HepG2 (cell line): ENCODE results near the gene NPHP4. TPM values are rescaled to one million over a fixed set of nuclear protein-coding genes. Genes with fewer than 3 reads are reported as not detected.

ENCODE experiments used
- ATAC-seq: fragments of 200-7000 bp; cut with Tn5 transposase; 3 replicates; pipeline ENCODE4 v1.9.1; 2020; ENCODE audit warnings: mild to moderate bottlenecking, moderate library complexity
- BruUV-seq: library from RNA; stranded (reverse); fragments of 400-500 nt; replicated peaks from 2 replicates; lab custom pipeline; 2021; lab: Mats Ljungman, UMichigan
- CTCF ChIA-PET: fragments of 300-600 bp; formaldehyde crosslinking; extraction: SDS; loops from one replicate; lab custom pipeline; 2021; ENCODE audit warnings: low total read pairs, inconsistent platforms, low intra/inter-chr PET ratio; lab: Yijun Ruan, JAX
- POLR2A ChIA-PET: fragments of 350-600 bp; sonication (Branson Sonifier 250); formaldehyde crosslinking; loops from one replicate; lab custom pipeline; 2020; ENCODE audit warnings: antibody characterized with exemption, inconsistent platforms; lab: Yijun Ruan, JAX
- DNase-seq: peaks from one replicate; pipeline ENCODE4 v3.0.0-alpha.2; 2015; ENCODE audit warnings: low spot score
- FAIRE-seq: peaks from 3 replicates; lab custom pipeline; 2011; peaks lifted over from hg19 to GRCh38; lab: Jason Lieb, UNC
- H2AFZ ChIP-seq: one replicate; pipeline ENCODE4 v1.6.1; 2011; ENCODE audit warnings: low read length, inconsistent platforms
- H3K27ac ChIP-seq: fragments of 300-600 bp; 3 replicates; pipeline ENCODE4 v1.8.0; 2011; ENCODE audit warnings: mixed run types, mild to moderate bottlenecking, mixed read lengths, low read length, inconsistent platforms; ENCODE audit not compliant: insufficient read depth; ENCODE audit errors: extremely low read length
- H3K27me3 ChIP-seq, 2 experiments: fragments of 200-600 bp in 1 of 2; 2 replicates in 1 of 2; 3 replicates in 1 of 2; pipeline versions ENCODE4 v1.6.0 to v1.8.0; 2011; ENCODE audit warnings: low read length in 2 of 2, mild to moderate bottlenecking in 2 of 2, moderate library complexity in 2 of 2, inconsistent platforms in 1 of 2; ENCODE audit not compliant: insufficient read depth in 2 of 2, control insufficient read depth in 1 of 2
- H3K36me3 ChIP-seq, 2 experiments: fragments of 200-600 bp in 1 of 2; replicated peaks in 1 of 2; 2 replicates in 1 of 2; 3 replicates in 1 of 2; pipeline versions ENCODE4 v1.5.1 to v1.8.0; 2011; ENCODE audit warnings: low read length in 2 of 2, inconsistent platforms in 1 of 2; ENCODE audit not compliant: insufficient read depth in 2 of 2, control insufficient read depth in 1 of 2
- H3K4me1 ChIP-seq: 2 replicates; pipeline ENCODE4 v1.5.1; 2012; ENCODE audit warnings: low read length, inconsistent platforms; ENCODE audit not compliant: insufficient read depth
- H3K4me2 ChIP-seq: 2 replicates; pipeline ENCODE4 v1.6.0; 2011; ENCODE audit warnings: low read depth, low read length, inconsistent platforms
- H3K4me3 ChIP-seq, 3 experiments: fragments of 200-600 bp in 1 of 3; sonication (generic), shearing (Covaris generic) in 1 of 3; replicated peaks in 1 of 3; 2 replicates each; pipeline ENCODE4 v1.5.1; 2011 to 2016; ENCODE audit warnings: low read length in 3 of 3, inconsistent platforms in 2 of 3, low read depth in 2 of 3, mild to moderate bottlenecking in 2 of 3, control low read depth in 1 of 3, mixed read lengths in 1 of 3; ENCODE audit not compliant: insufficient read depth in 1 of 3
- H3K79me2 ChIP-seq: one replicate; pipeline ENCODE4 v1.6.1; 2011; ENCODE audit warnings: low read length, inconsistent platforms; ENCODE audit not compliant: insufficient read depth
- H3K9ac ChIP-seq: 2 replicates; pipeline ENCODE4 v1.6.0; 2011; ENCODE audit warnings: mild to moderate bottlenecking, low read depth, low read length, inconsistent platforms; ENCODE audit not compliant: insufficient read depth
- H3K9me3 ChIP-seq: 2 replicates; pipeline ENCODE4 v1.5.1; 2012; ENCODE audit warnings: mild to moderate bottlenecking, low read length
- H4K20me1 ChIP-seq: 2 replicates; pipeline ENCODE4 v1.6.0; 2011; ENCODE audit warnings: inconsistent platforms, mild to moderate bottlenecking, low read length, moderate library complexity; ENCODE audit not compliant: insufficient read depth
- CREB1 ChIP-seq, 2 experiments: fragments of 450-650 bp in 1 of 2; IDR thresholded peaks; 2 replicates each; pipeline ENCODE4 v1.6.1; 2016 to 2017; ENCODE audit warnings: control low read depth in 1 of 2, mild to moderate bottlenecking in 1 of 2, missing compliant biosample characterization in 1 of 2, missing genetic modification characterization in 1 of 2
- NAIF1 ChIP-seq: sonication (generic); formaldehyde crosslinking; IDR thresholded peaks from 2 replicates; pipeline ENCODE4 v1.5.0; 2020; ENCODE audit warnings: mild to moderate bottlenecking, missing genetic modification reagents, borderline replicate concordance
- ZBTB20 ChIP-seq: sonication (generic); formaldehyde crosslinking; IDR thresholded peaks from 2 replicates; pipeline ENCODE4 v1.8.1; 2023; ENCODE audit warnings: missing genetic modification reagents, low read depth, mild to moderate bottlenecking, borderline replicate concordance
- ZBTB33 ChIP-seq: sonication (generic); formaldehyde crosslinking; IDR thresholded peaks from 2 replicates; pipeline ENCODE4 v1.4.0; 2020; ENCODE audit warnings: missing genetic modification reagents
- ZFP36L1 ChIP-seq: sonication (generic); formaldehyde crosslinking; IDR thresholded peaks from 2 replicates; pipeline ENCODE4 v1.8.0; 2022; ENCODE audit warnings: mild to moderate bottlenecking, missing genetic modification reagents, moderate library complexity
- WGBS: methylation state at CpG from one replicate; pipeline ENCODE4 v1.1.6; 2017; ENCODE audit warnings: low lambda C conversion rate; 5-methylcytosine and 5-hydroxymethylcytosine counted together
- in situ Hi-C: cut with HindIII; loops from 2 replicates; pipeline ENCODE4 v1.10.0; 2017; ENCODE audit warnings: low pct_unique_long_range_greater_than_20kb; ENCODE audit not compliant: extremely low pct_ligation_motif_present
- intact Hi-C: fragments of 100-400 bp; cut with micrococcal nuclease; formaldehyde crosslinking; loops from one replicate; pipeline ENCODE4 v1.10.0; 2022; ENCODE audit not compliant: unreplicated experiment
- polyA plus RNA-seq, 8 experiments: library from polyadenylated mRNA; depleted of rRNA in 3 of 8; stranded (reverse) in 7 of 8; unstranded in 1 of 8; fragments of >200 nt; fragmentation: Illumina TruSeq in 4 of 8; extraction: Trizol in 4 of 8; gene quantifications; 2 replicates each; pipeline versions ENCODE4 v1.2.1 to v1.2.3, GENCODE V29; 2011 to 2016; ENCODE audit warnings: low read depth in 4 of 8, missing spikeins in 1 of 8, mixed read lengths in 1 of 8; ENCODE audit not compliant: insufficient read depth in 1 of 8
- total RNA-seq, 5 experiments: library from RNA; depleted of rRNA; stranded (reverse); fragments of >200 nt; fragmentation: Illumina TruSeq; extraction: Trizol; gene quantifications; 2 replicates each; pipeline ENCODE4 v1.2.3, GENCODE V29; 2016; ENCODE audit warnings: low read depth in 1 of 5
- TF ChIP-seq, protein P1 (sequence below): sonication (generic); formaldehyde crosslinking; IDR thresholded peaks from 2 replicates; pipeline ENCODE4 v1.4.0; 2020; ENCODE audit warnings: missing genetic modification reagents

The NPHP4 gene
- total and polyA plus RNA-seq, 2 of the 13 experiments (the other 11 are each of a cell fraction or from before 2014, with no cell fraction given) = 4.4 to 6.8 TPM

- TF ChIP-seq, protein P1, sequence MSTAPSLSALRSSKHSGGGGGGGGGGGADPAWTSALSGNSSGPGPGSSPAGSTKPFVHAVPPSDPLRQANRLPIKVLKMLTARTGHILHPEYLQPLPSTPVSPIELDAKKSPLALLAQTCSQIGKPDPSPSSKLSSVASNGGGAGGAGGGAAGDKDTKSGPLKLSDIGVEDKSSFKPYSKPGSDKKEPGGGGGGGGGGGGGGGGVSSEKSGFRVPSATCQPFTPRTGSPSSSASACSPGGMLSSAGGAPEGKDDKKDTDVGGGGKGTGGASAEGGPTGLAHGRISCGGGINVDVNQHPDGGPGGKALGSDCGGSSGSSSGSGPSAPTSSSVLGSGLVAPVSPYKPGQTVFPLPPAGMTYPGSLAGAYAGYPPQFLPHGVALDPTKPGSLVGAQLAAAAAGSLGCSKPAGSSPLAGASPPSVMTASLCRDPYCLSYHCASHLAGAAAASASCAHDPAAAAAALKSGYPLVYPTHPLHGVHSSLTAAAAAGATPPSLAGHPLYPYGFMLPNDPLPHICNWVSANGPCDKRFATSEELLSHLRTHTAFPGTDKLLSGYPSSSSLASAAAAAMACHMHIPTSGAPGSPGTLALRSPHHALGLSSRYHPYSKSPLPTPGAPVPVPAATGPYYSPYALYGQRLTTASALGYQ (CRISPR knock-in tag) = no peak
- TF ChIP-seq ZFP36L1 (CRISPR knock-in tag) = no peak
These were observed 161.2 kb downstream of the NPHP4 start (continued) for GRCh38 chr1:5830771-5831599.

GRCh38 chr1:5829414-5829813 lies 162.8 kb downstream of the NPHP4 start:
- peaks cover 7 to 43% of the 10 kb centered on the region in 2 experiments; a peak in 4 of 5 replicates for H3K27me3 ChIP-seq
- 29% methylated on average over 3 of the region's 3 CpGs for WGBS
- intact Hi-C loops (no loop called here), in situ Hi-C loops (no loop called here)
- no peaks in the 10 kb centered on the region for H3K4me1 ChIP-seq
- CTCF ChIA-PET = no interaction called here
- H2AFZ ChIP-seq = no peak overlapping the region
- H3K9me3 ChIP-seq = no peaks in the 10 kb centered on the region
- no peak overlapping the region for H3K4me3 ChIP-seq
- H3K36me3 ChIP-seq = no peaks in the 10 kb centered on the region
- no peak overlapping the region for H3K27ac ChIP-seq
- no peak overlapping the region for H3K9ac ChIP-seq
- H3K79me2 ChIP-seq = no peaks in the 10 kb centered on the region
- POLR2A ChIA-PET = no interaction called here
- DNase-seq (no peak), ATAC-seq (no peak), FAIRE-seq (no peak)
- BruUV-seq = no TSS peak
- TF ChIP-seq ZBTB33 (no peak), ZBTB20 (CRISPR knock-in tag) (no peak), CREB1 (IDR thresholded peaks at IDR 0.05) (peak; percentile 95), CREB1 (CRISPR knock-in tag; IDR thresholded peaks at IDR 0.05) (no peak), NAIF1 (CRISPR knock-in tag) (no peak)
- no peak overlapping the region for H3K4me2 ChIP-seq
- no peaks in the 10 kb centered on the region for H4K20me1 ChIP-seq
